H9 (cell line): ENCODE data around the gene ZBTB16. TPM values are rescaled to one million over a fixed set of nuclear protein-coding genes. Genes with fewer than 3 reads are reported as not detected.

ENCODE experiments used
- DNase-seq: peaks from one replicate; pipeline ENCODE4 v3.0.0-alpha.2; 2017
- H2AFZ ChIP-seq: one replicate; pipeline ENCODE4 v1.6.1; 2013; ENCODE audit warnings: mild to moderate bottlenecking, low read length, control low read depth, moderate library complexity
- H2AK5ac ChIP-seq: 2 replicates; pipeline ENCODE4 v1.6.1; 2013; ENCODE audit warnings: low read length, control low read depth, mixed read lengths; ENCODE audit not compliant: insufficient read length
- H2BK120ac ChIP-seq: one replicate; pipeline ENCODE4 v1.6.1; 2013; ENCODE audit warnings: low read depth, mild to moderate bottlenecking, low read length, control low read depth, inconsistent platforms; ENCODE audit not compliant: poor library complexity, severe bottlenecking
- H2BK12ac ChIP-seq: 2 replicates; pipeline ENCODE4 v1.6.1; 2013; ENCODE audit warnings: low read length, control low read depth, mixed read lengths, low read depth; ENCODE audit not compliant: insufficient read length
- H2BK15ac ChIP-seq: 2 replicates; pipeline ENCODE4 v1.6.1; 2013; ENCODE audit warnings: low read depth, low read length, control low read depth
- H2BK20ac ChIP-seq: one replicate; pipeline ENCODE4 v1.6.1; 2013; ENCODE audit warnings: low read depth, mild to moderate bottlenecking, low read length, control low read depth, inconsistent platforms; ENCODE audit not compliant: poor library complexity, severe bottlenecking
- H2BK5ac ChIP-seq: 2 replicates; pipeline ENCODE4 v1.6.1; 2013; ENCODE audit warnings: low read length, control low read depth, mixed read lengths; ENCODE audit not compliant: insufficient read length
- H3K14ac ChIP-seq: 2 replicates; pipeline ENCODE4 v1.6.1; 2013; ENCODE audit warnings: low read length, control low read depth; ENCODE audit not compliant: insufficient read depth
- H3K18ac ChIP-seq: 2 replicates; pipeline ENCODE4 v1.6.1; 2013; ENCODE audit warnings: low read depth, mild to moderate bottlenecking, mixed read lengths, low read length, control low read depth; ENCODE audit not compliant: insufficient read length
- H3K23ac ChIP-seq: 2 replicates; pipeline ENCODE4 v1.6.1; 2013; ENCODE audit warnings: low read length, control low read depth, mixed read lengths, low read depth; ENCODE audit not compliant: insufficient read length
- H3K23me2 ChIP-seq: 2 replicates; pipeline ENCODE4 v1.6.1; 2013; ENCODE audit warnings: low read depth, mild to moderate bottlenecking, mixed read lengths, low read length, control low read depth; ENCODE audit not compliant: insufficient read length, poor library complexity, severe bottlenecking
- H3K27ac ChIP-seq: 2 replicates; pipeline ENCODE4 v1.5.1; 2013; ENCODE audit warnings: low read length, control low read depth, mixed read lengths, low read depth; ENCODE audit not compliant: insufficient read length
- H3K27me3 ChIP-seq: 2 replicates; pipeline ENCODE4 v1.6.1; 2013; ENCODE audit warnings: low read length, control low read depth, inconsistent platforms; ENCODE audit not compliant: insufficient read depth
- H3K4ac ChIP-seq: 2 replicates; pipeline ENCODE4 v1.6.1; 2013; ENCODE audit warnings: low read depth, mild to moderate bottlenecking, control low read depth, inconsistent platforms, low read length, moderate library complexity
- H3K4me1 ChIP-seq: 2 replicates; pipeline ENCODE4 v1.6.1; 2013; ENCODE audit warnings: low read length, control low read depth, inconsistent platforms; ENCODE audit not compliant: insufficient read depth
- H3K4me2 ChIP-seq: 2 replicates; pipeline ENCODE4 v1.6.1; 2013; ENCODE audit warnings: low read length, control low read depth, mixed read lengths; ENCODE audit not compliant: insufficient read length, insufficient read depth
- H3K56ac ChIP-seq: 2 replicates; pipeline ENCODE4 v1.6.1; 2013; ENCODE audit warnings: low read depth, mild to moderate bottlenecking, mixed read lengths, low read length, control low read depth; ENCODE audit not compliant: insufficient read length
- H3K79me1 ChIP-seq: 2 replicates; pipeline ENCODE4 v1.6.1; 2013; ENCODE audit warnings: low read depth, mild to moderate bottlenecking, moderate library complexity, low read length, control low read depth, inconsistent platforms; ENCODE audit not compliant: insufficient read depth, poor library complexity, severe bottlenecking
- H3K79me2 ChIP-seq: 2 replicates; pipeline ENCODE4 v1.6.1; 2013; ENCODE audit warnings: low read length, control low read depth, inconsistent platforms; ENCODE audit not compliant: insufficient read depth
- H3K9ac ChIP-seq: 2 replicates; pipeline ENCODE4 v1.6.1; 2013; ENCODE audit warnings: low read length, control low read depth, mixed read lengths; ENCODE audit not compliant: insufficient read length; ENCODE audit errors: extremely low read depth
- H3K9me3 ChIP-seq: one replicate; pipeline ENCODE4 v1.6.1; 2013; ENCODE audit warnings: low read depth, low read length, inconsistent platforms; ENCODE audit not compliant: control insufficient read depth
- H3T11ph ChIP-seq: one replicate; pipeline ENCODE4 v1.6.1; 2013; ENCODE audit warnings: mild to moderate bottlenecking, low read length, control low read depth, inconsistent platforms
- H4K20me1 ChIP-seq: one replicate; pipeline ENCODE4 v1.6.1; 2013; ENCODE audit not compliant: control insufficient read depth, insufficient read length, insufficient read depth
- H4K5ac ChIP-seq: 2 replicates; pipeline ENCODE4 v1.6.1; 2013; ENCODE audit warnings: low read depth, mild to moderate bottlenecking, mixed read lengths, low read length, control low read depth; ENCODE audit not compliant: insufficient read length
- H4K8ac ChIP-seq: replicated peaks from 2 replicates; pipeline ENCODE4 v1.6.1; 2013; ENCODE audit warnings: low read length, control low read depth, mixed read lengths, low read depth; ENCODE audit not compliant: insufficient read length
- H4K91ac ChIP-seq: 2 replicates; pipeline ENCODE4 v1.6.1; 2013; ENCODE audit warnings: low read depth, mild to moderate bottlenecking, moderate library complexity, mixed read lengths, low read length, control low read depth; ENCODE audit not compliant: insufficient read length
- H3K27ac Mint-ChIP-seq, 3 experiments: 2 replicates in 2 of 3; 3 replicates in 1 of 3; pipeline ENCODE4 v1.8.0; 2020 to 2021; ENCODE audit warnings: mixed read lengths in 3 of 3, mild to moderate bottlenecking in 1 of 3, moderate library complexity in 1 of 3
- H3K27me3 Mint-ChIP-seq: 2 replicates; pipeline ENCODE4 v1.8.0; 2021; ENCODE audit warnings: low read depth, mild to moderate bottlenecking, moderate library complexity, mixed read lengths
- H3K36me3 Mint-ChIP-seq, 3 experiments: 2 replicates in 2 of 3; 3 replicates in 1 of 3; pipeline ENCODE4 v1.8.0; 2020 to 2021; ENCODE audit warnings: low read depth in 3 of 3, mixed read lengths in 3 of 3; ENCODE audit not compliant: insufficient read depth in 1 of 3
- H3K4me1 Mint-ChIP-seq, 2 experiments: 2 replicates each; pipeline ENCODE4 v1.8.0; 2020; ENCODE audit warnings: mixed read lengths in 2 of 2
- H3K4me3 Mint-ChIP-seq, 2 experiments: 2 replicates in 1 of 2; 3 replicates in 1 of 2; pipeline ENCODE4 v1.8.0; 2020 to 2021; ENCODE audit warnings: mild to moderate bottlenecking in 2 of 2, mixed read lengths in 2 of 2, moderate library complexity in 1 of 2
- H3K9me3 Mint-ChIP-seq, 2 experiments: 2 replicates in 1 of 2; 3 replicates in 1 of 2; pipeline ENCODE4 v1.8.0; 2020; ENCODE audit warnings: mild to moderate bottlenecking in 2 of 2, mixed read lengths in 2 of 2, moderate library complexity in 1 of 2
- WGBS: extraction: QIAGEN DNeasy Blood & Tissue Kit; methylation state at CpG from one replicate; pipeline ENCODE4 v1.1.7; 2013; ENCODE audit warnings: missing lambda C conversion rate, low lambda C conversion rate, mixed read lengths; ENCODE audit not compliant: insufficient read length; ENCODE audit errors: extremely low coverage; 5-methylcytosine and 5-hydroxymethylcytosine counted together
- total RNA-seq: library from RNA; stranded (reverse); gene quantifications from 2 replicates; pipeline ENCODE4 v1.2.1, GENCODE V29; 2021
- TF ChIP-seq, protein P1 (sequence below): fragments of 200-600 bp; sonication (generic); conservative IDR thresholded peaks from 3 replicates; pipeline ENCODE4 v1.8.0; 2021; ENCODE audit warnings: antibody characterized with exemption, mild to moderate bottlenecking

The ZBTB16 gene
- total RNA-seq, 1 experiment from 2014 or later: not detected

DNA sequence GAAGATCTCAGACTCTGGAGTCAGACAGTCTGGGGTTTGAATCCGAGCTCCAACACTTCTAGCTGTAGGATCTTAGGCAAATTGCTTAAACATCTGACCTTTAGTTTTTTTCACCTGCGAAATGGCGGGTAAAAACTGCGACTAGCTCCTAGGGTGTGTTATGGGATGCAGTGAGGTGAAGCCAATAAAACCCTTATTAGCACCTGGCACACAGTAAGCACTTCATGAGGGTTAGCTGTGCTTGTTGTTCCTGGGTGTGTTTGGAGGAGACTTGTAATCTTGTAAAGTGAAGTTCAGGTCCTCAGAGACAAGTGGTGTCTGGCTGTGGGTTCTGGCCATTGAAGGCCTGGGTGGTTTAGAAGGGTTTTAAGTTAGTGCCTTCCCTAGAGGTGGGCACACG, 68.9 kb downstream of the ZBTB16 start:
- no CpG with 5 or more reads among the region's 5 CpGs for WGBS
- Histone ChIP-seq H2BK5ac (no peak overlapping the region), H3K27ac (no peak overlapping the region), H3K4me2 (no peak overlapping the region), H3K9me3 (no peaks in the 10 kb centered on the region), H4K5ac (no peak overlapping the region), H3K23ac (no peak overlapping the region), H4K8ac (no peak overlapping the region), H3K23me2 (no peaks in the 10 kb centered on the region), H2BK15ac (no peak overlapping the region), H4K20me1 (no peaks in the 10 kb centered on the region), H3K4me1 (no peaks in the 10 kb centered on the region), H2BK120ac (no peak overlapping the region), H2AK5ac (no peak overlapping the region), H3K79me2 (no peaks in the 10 kb centered on the region), H3K79me1 (no peaks in the 10 kb centered on the region), H4K91ac (no peak overlapping the region), H2BK12ac (no peak overlapping the region), H3K18ac (no peak overlapping the region), H3K14ac (no peak overlapping the region), H3K56ac (no peak overlapping the region), H2BK20ac (no peak overlapping the region), H2AFZ (no peak overlapping the region), H3K27me3 (no peaks in the 10 kb centered on the region), H3T11ph (no peak overlapping the region), H3K9ac (no peak overlapping the region), H3K4ac (no peak overlapping the region)
- H3K27ac Mint-ChIP-seq: no peak overlapping the region; a peak in 1 of 7 replicates
- TF ChIP-seq, protein P1, sequence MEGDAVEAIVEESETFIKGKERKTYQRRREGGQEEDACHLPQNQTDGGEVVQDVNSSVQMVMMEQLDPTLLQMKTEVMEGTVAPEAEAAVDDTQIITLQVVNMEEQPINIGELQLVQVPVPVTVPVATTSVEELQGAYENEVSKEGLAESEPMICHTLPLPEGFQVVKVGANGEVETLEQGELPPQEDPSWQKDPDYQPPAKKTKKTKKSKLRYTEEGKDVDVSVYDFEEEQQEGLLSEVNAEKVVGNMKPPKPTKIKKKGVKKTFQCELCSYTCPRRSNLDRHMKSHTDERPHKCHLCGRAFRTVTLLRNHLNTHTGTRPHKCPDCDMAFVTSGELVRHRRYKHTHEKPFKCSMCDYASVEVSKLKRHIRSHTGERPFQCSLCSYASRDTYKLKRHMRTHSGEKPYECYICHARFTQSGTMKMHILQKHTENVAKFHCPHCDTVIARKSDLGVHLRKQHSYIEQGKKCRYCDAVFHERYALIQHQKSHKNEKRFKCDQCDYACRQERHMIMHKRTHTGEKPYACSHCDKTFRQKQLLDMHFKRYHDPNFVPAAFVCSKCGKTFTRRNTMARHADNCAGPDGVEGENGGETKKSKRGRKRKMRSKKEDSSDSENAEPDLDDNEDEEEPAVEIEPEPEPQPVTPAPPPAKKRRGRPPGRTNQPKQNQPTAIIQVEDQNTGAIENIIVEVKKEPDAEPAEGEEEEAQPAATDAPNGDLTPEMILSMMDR: no peak
- no peak overlapping the region for H3K4me3 Mint-ChIP-seq
- peaks cover 37% of the 10 kb centered on the region for H3K27me3 Mint-ChIP-seq
- no peaks in the 10 kb centered on the region for H3K4me1 Mint-ChIP-seq
- no peak for DNase-seq
- no peaks in the 10 kb centered on the region for H3K36me3 Mint-ChIP-seq
- H3K9me3 Mint-ChIP-seq: no peaks in the 10 kb centered on the region
